GM21717 (cell line): ENCODE measurements around the gene ADH5.
A peak's percentile ranks its signal among the peaks of the same experiment; 100 is the strongest.
"Not testable (repeated sequence)": the region's sequence is repeated elsewhere in the genome, so short reads cannot be mapped to it uniquely, and the experiment has no call there.

Experiments
- ATAC-seq: cut with Tn5 transposase; IDR thresholded peaks from one replicate; pipeline ENCODE4 v1.9.1; 2021; ENCODE audit warnings: mild to moderate bottlenecking, moderate library complexity; ENCODE audit not compliant: unreplicated experiment

Gene ADH5

GRCh38 chr4:99038213-99038612 lies 50.4 kb downstream of the ADH5 start:
- ATAC-seq, result no peak

DNA sequence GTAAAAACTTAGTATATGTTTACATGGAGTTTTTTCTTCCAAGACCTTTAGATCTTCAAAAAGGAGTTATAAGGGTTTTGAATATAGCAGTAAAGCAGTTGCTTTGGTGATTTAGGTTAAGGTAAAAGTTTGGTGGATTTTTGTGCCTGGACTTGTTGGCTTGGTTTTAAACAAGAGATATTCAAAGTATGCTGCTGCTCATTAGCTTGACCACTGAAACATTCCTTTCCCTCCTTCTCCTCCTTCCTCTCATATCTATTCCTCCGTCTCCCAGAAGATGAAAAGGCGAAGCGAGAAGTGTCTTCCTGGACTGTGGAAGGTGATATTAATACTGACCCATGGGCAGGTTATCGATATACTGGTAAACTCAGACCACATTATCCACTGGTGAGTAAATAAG lies 54.6 kb downstream of the ADH5 start:
- ATAC-seq, result no peak

- ATAC-seq, result no peak
Measured at GRCh38 chr4:99029852-99030251, 58.7 kb downstream of the ADH5 start.

DNA sequence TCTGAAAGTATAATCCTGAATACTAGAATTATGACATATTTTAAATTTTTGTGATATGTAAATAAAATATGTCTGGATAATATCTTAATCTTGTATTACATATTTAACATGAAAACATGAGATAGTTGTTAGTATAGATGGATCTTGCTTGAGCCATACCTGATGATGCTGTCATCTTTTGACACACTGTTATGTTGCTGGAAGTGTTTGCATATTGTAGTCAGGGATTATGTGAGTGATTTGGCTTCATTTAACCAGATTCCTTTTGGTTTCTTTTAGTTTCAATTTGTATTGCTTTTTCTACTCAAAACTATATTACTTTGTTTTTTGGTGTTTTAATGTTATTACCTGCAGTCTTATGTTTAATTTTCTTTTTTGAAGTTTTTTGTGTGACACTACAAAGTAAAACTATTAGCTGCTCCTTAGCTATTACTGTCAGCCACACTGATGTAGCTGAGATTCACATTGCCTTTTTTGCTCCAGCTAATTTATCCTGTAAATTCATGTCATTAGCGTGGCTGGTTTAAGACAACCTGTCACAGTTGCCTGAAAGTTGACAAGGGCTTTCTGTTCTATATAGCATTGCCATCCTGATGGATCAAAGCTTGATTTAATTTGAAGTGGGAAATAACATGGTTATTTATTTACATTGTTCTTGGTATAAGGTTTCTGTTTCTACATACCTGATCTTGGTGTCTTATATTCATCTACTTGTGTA lies 59.4 kb downstream of the ADH5 start:
- ATAC-seq, result no peak

GRCh38 chr4:99028187-99028586 lies 60.4 kb downstream of the ADH5 start:
- ATAC-seq, result peak; percentile 49

GRCh38 chr4:99027304-99027703 lies 61.3 kb downstream of the ADH5 start:
- no peak for ATAC-seq

- ATAC-seq, result no peak
Measured at GRCh38 chr4:99025506-99025905, 63.1 kb downstream of the ADH5 start.

DNA sequence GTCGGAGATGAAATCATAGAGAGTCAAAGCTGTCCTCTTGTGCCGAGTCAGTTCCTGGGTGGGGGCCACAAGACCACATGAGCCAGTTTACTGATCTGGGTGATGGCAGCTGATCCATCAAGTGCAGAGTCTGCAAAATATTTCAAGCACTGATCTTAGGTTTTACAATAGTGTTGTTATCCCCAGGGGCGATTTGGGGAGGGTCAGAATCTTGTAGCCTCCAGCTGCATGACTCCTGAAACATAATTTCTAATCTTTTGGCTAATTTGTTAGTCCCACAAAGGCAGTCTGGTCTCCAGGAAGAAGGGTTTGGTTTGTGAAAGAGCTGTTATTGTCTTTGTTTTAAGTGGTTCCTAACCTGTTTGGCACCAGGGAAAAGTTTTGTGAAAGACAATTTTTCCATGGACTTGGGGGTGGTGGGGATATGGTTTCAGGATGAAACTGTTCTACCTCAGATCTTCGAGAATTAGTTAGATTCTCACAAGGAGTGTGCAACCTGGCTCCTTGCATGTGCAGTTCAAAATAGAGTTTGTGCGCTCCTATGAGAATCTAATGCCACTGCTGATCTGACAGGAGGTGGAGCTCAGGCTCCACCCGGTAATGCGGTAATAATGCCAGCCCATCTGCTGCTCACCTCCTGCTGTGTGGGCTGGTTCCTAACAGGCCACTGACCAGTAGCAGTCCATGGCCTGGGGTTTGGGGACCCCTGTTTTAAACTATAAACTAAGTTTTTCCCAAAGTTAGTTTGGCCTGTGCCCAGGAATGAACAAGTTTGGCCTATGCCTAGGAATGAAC lies 63.9 kb downstream of the ADH5 start:
- ATAC-seq, result no peak

GRCh38 chr4:99023800-99024251 lies 64.8 kb downstream of the ADH5 start:
- not testable (repeated sequence) for ATAC-seq

GRCh38 chr4:99022566-99022965 lies 66.0 kb downstream of the ADH5 start:
- ATAC-seq, result no peak

DNA sequence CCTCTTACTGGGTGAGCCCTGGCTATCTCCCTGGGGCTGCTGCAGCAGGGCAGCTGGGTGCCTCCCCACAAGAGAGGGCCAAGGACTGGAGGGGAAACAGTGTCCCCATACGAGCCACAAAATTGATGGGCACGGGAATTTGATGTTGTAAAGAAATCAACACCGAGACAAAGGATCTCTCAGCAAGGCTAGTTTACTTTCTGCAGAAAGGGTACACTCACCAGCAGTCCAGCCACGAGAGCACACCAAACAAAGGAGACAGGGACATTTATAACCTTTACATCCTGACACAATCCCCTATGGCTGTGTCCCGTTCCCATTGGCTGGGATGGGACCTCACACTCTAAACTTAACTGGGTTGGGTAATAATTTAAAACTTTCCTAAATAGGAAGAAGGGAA lies 67.2 kb downstream of the ADH5 start:
- ATAC-seq, result no peak
